ENCODE data around the gene BACH2. TPM values are rescaled to one million over a fixed set of nuclear protein-coding genes. Genes with fewer than 3 reads are reported as not detected.

Gene BACH2
- total RNA-seq, 1 donor from 2014 or later: 34.1 TPM

- no peaks in the 10 kb centered on the region for H3K27me3 Mint-ChIP-seq (ENCODE audit: low read depth)
- no peak for DNase-seq (ENCODE audit: low spot score in 2 of 2, unreplicated experiment in 2 of 2)
These were observed 351.7 kb downstream of the BACH2 start for GRCh38 chr6:89944826-89945407.

DNA sequence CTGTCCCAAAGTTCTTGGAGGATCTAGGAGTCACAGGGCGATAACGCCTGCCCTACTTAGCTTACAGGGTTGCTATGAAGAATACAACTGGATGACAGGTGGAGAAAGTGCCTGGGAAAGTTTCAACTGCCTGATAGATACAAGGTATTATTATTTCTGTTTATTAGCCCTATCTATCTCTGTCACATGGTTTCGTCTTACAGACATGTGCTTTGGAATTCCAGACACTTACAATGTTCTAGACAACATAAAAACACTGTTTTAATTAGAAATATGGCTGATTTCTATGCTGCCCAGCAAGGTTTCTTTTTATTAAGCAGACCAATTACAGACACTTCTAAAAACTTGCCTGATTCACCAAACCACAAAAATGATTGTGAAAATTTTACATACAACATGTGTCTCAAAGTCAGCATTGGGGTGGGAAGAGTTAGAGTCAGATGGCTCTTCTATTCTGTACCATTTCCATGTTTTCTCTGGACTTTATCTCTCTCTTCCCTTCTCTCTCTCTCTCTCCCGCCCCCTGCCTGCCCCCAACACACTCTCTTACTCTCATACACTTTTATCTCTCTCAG is 352.4 kb downstream of the BACH2 start:
- no peak overlapping the region for H3K27ac Mint-ChIP-seq
- peaks cover 4% of the 10 kb centered on the region for H3K4me1 Mint-ChIP-seq
- TF ChIP-seq, protein P1, sequence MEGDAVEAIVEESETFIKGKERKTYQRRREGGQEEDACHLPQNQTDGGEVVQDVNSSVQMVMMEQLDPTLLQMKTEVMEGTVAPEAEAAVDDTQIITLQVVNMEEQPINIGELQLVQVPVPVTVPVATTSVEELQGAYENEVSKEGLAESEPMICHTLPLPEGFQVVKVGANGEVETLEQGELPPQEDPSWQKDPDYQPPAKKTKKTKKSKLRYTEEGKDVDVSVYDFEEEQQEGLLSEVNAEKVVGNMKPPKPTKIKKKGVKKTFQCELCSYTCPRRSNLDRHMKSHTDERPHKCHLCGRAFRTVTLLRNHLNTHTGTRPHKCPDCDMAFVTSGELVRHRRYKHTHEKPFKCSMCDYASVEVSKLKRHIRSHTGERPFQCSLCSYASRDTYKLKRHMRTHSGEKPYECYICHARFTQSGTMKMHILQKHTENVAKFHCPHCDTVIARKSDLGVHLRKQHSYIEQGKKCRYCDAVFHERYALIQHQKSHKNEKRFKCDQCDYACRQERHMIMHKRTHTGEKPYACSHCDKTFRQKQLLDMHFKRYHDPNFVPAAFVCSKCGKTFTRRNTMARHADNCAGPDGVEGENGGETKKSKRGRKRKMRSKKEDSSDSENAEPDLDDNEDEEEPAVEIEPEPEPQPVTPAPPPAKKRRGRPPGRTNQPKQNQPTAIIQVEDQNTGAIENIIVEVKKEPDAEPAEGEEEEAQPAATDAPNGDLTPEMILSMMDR (IDR thresholded peaks at IDR 0.05; ENCODE audit: unreplicated experiment): no peak
- H3K4me3 Mint-ChIP-seq: no peak overlapping the region
- no peaks in the 10 kb centered on the region for H3K9me3 Mint-ChIP-seq
- peaks cover 5% of the 10 kb centered on the region for H3K36me3 Mint-ChIP-seq
- no peaks in the 10 kb centered on the region for H3K27me3 Mint-ChIP-seq (ENCODE audit: low read depth)
- DNase-seq (ENCODE audit: low spot score in 2 of 2, unreplicated experiment in 2 of 2): no peak

More at GRCh38 chr6:89944826-89945407, 351.7 kb downstream of the BACH2 start:
- H3K27ac Mint-ChIP-seq: no peak overlapping the region
- no peak overlapping the region for H3K4me3 Mint-ChIP-seq
- H3K36me3 Mint-ChIP-seq: peaks cover 12% of the 10 kb centered on the region
- TF ChIP-seq, protein P1 (IDR thresholded peaks at IDR 0.05; ENCODE audit: unreplicated experiment): peak; percentile 54
- H3K4me1 Mint-ChIP-seq: peaks cover 4% of the 10 kb centered on the region
- H3K9me3 Mint-ChIP-seq: no peaks in the 10 kb centered on the region

GRCh38 chr6:89942601-89943000 is 354.0 kb downstream of the BACH2 start:
- no peak for DNase-seq (ENCODE audit: low spot score in 2 of 2, unreplicated experiment in 2 of 2)
- Mint-ChIP-seq H3K4me3 (no peak overlapping the region), H3K4me1 (peaks cover 4% of the 10 kb centered on the region), H3K36me3 (peaks cover 5% of the 10 kb centered on the region), H3K9me3 (no peaks in the 10 kb centered on the region), H3K27ac (no peak overlapping the region), H3K27me3 (ENCODE audit: low read depth) (no peaks in the 10 kb centered on the region)
- TF ChIP-seq, protein P1 (IDR thresholded peaks at IDR 0.05; ENCODE audit: unreplicated experiment): no peak

DNA sequence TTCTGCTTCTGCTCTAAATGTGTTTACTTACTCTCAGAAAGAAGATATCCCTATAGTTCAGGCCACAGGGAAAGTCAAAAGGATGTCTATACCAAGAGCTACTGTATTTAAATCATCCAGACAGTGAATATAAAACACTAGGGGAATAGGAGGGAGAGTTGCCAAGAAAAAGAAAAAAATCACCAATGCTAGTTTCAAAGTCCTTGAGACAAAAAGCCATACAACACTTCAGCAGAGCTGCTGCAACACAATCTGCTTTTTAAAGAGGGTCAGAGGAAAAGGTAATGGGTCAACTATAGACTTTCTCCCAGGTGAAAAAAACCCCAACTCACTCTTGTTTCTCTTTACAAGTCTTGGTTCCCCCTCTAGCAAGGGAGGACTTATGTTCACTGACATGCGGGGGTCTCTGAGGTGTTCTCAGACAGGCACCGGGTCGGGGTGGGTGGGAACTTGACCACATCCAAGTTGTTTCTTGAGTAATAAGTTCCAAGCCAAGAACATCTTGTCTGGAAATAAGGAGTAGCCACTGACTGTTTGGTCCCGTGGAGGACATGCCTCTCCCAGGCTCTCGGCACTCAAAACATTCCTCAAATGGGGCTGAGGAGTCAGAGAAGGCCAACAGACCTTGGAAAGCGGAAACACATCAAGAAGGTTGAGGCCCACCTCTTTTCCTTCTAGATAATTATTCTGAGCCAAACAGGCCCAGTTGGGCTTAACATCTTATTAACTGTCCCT is 354.7 kb downstream of the BACH2 start:
- TF ChIP-seq, protein P1 (IDR thresholded peaks at IDR 0.05; ENCODE audit: unreplicated experiment): no peak
- DNase-seq (ENCODE audit: low spot score in 2 of 2, unreplicated experiment in 2 of 2): no peak
- H3K9me3 Mint-ChIP-seq: no peaks in the 10 kb centered on the region
- no peak overlapping the region for H3K27ac Mint-ChIP-seq
- no peaks in the 10 kb centered on the region for H3K27me3 Mint-ChIP-seq (ENCODE audit: low read depth)
- no peak overlapping the region for H3K4me3 Mint-ChIP-seq
- H3K36me3 Mint-ChIP-seq: peaks cover 2% of the 10 kb centered on the region
- peaks cover 4% of the 10 kb centered on the region for H3K4me1 Mint-ChIP-seq

DNA sequence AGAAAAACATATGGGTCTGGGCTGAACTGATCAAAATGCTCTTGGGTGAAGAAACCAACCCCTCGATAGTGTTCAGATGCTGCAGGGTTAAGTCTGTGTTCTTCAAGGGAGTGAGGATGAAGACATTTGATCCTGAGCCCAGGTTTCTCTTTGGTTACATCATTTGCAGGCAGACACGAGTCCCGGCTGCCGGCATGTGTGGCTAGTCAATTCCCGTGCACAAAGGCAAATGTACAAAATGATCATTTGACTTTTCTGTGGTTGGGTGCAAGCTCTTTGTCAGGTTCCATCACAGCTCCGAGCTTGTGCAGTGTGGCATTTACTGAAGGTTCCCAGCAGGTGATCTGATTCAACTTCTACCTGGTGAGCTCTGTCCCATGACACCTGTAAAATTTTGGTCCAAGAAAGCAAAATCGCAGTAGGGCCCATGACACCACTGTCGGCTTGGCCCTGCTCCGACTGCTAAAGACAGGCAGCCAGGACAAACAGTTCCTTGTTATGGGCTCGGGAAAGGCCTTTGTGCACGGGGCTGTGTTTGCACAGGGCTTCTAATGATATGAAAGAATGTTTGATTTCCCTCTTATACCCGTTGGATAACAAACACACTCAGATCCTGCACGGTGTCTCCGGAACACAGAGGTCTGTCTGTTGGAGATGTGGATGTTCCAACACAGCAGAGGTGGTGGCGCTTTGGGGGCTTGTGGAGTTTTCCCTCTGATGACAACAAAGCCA is 355.4 kb downstream of the BACH2 start:
- H3K36me3 Mint-ChIP-seq: peaks cover 4% of the 10 kb centered on the region
- TF ChIP-seq, protein P1 (IDR thresholded peaks at IDR 0.05; ENCODE audit: unreplicated experiment): no peak
- no peaks in the 10 kb centered on the region for H3K9me3 Mint-ChIP-seq
- peaks cover 4% of the 10 kb centered on the region for H3K4me1 Mint-ChIP-seq
- no peak overlapping the region for H3K27ac Mint-ChIP-seq
- H3K4me3 Mint-ChIP-seq: no peak overlapping the region
- DNase-seq (ENCODE audit: low spot score in 2 of 2, unreplicated experiment in 2 of 2): no peak
- no peaks in the 10 kb centered on the region for H3K27me3 Mint-ChIP-seq (ENCODE audit: low read depth)

Data from mesothelial cell of epicardium (in vitro differentiated cells).